ENCODE measurements around the gene IQSEC3. TPM values are rescaled to one million over a fixed set of nuclear protein-coding genes. Genes with fewer than 3 reads are reported as not detected.

Gene IQSEC3
- total and polyA plus RNA-seq, 11 donors, result 0.29 to 3.2 (median 1.5) TPM

DNA sequence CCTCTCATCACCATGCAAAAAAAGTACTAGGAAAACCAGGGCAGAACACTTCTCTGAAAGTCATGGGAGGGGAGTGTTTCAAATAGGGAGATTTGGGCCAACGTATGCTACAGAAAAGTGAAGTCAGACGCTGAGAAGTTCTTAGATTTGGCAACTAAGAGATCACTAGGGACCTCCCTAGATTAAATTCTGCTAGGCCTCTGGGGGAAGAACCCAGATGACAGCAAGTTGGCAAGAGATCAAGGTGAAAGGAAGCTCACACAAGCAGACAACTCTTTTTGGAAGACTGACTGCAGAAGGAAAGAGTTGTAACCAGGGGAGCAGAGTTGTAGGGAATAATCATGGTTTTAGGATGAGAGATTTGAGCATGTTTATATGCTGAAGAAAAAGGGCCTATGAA lies 20.7 kb downstream of the IQSEC3 start:
- no peak for ATAC-seq
- WGBS, 4 donors, result 33 to 45% (median 35%) methylated on average over 2 of the region's 2 CpGs
- DNase-seq, result no peak
- TF ChIP-seq POLR2A (IDR thresholded peaks at IDR 0.05), result no peak
- TF ChIP-seq, protein P1, sequence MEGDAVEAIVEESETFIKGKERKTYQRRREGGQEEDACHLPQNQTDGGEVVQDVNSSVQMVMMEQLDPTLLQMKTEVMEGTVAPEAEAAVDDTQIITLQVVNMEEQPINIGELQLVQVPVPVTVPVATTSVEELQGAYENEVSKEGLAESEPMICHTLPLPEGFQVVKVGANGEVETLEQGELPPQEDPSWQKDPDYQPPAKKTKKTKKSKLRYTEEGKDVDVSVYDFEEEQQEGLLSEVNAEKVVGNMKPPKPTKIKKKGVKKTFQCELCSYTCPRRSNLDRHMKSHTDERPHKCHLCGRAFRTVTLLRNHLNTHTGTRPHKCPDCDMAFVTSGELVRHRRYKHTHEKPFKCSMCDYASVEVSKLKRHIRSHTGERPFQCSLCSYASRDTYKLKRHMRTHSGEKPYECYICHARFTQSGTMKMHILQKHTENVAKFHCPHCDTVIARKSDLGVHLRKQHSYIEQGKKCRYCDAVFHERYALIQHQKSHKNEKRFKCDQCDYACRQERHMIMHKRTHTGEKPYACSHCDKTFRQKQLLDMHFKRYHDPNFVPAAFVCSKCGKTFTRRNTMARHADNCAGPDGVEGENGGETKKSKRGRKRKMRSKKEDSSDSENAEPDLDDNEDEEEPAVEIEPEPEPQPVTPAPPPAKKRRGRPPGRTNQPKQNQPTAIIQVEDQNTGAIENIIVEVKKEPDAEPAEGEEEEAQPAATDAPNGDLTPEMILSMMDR (IDR thresholded peaks at IDR 0.05), result no peak
- no peak overlapping the region for H3K27ac ChIP-seq
- H3K4me1 ChIP-seq, result no peaks in the 10 kb centered on the region
- intact Hi-C loops (cut with DNase I), result no loop called here
- peaks cover 0 to 7% (median 0%) of the 10 kb centered on the region in 9 donors for H3K27me3 ChIP-seq
- H3K4me3 ChIP-seq, result no peak overlapping the region
- H3K36me3 ChIP-seq, result no peaks in the 10 kb centered on the region
- H3K9me3 ChIP-seq, result peaks cover 0 to 18% (median 7%) of the 10 kb centered on the region in 12 donors

DNA sequence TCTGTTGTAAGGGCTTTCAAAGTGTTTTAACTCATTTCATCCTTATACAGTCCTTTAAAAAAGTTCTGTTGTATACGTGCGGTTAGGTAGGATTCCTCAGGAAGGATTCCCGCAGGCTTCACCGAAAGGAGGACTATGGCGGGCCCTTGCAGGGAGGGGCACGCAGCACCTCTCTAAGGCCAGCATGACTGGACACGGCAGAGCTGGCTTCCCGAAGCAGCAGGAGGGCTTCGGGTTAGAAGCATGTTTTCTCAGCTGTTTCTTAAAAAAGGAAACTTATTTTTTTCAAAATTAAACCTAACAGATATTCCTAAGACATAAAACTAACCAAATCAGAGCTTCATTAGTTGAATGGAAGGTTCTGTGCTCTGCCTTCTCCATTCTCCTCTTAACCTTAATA lies 21.3 kb downstream of the IQSEC3 start:
- intact Hi-C loops (cut with DNase I), result no loop called here
- TF ChIP-seq POLR2A (IDR thresholded peaks at IDR 0.05), result no peak
- TF ChIP-seq, protein P1 (IDR thresholded peaks at IDR 0.05), result no peak
- Histone ChIP-seq H3K4me3 (no peak overlapping the region), H3K27ac (no peak overlapping the region), H3K36me3 (no peaks in the 10 kb centered on the region), H3K4me1 (no peaks in the 10 kb centered on the region), H3K27me3 (peaks cover 0 to 7% (median 0%) of the 10 kb centered on the region in 9 donors), H3K9me3 (peaks cover 0 to 18% (median 7%) of the 10 kb centered on the region in 12 donors)
- ATAC-seq (no peak), DNase-seq (no peak)
- WGBS, 4 donors, result 75 to 83% (median 79%) methylated on average over 9 of the region's 9 CpGs

DNA sequence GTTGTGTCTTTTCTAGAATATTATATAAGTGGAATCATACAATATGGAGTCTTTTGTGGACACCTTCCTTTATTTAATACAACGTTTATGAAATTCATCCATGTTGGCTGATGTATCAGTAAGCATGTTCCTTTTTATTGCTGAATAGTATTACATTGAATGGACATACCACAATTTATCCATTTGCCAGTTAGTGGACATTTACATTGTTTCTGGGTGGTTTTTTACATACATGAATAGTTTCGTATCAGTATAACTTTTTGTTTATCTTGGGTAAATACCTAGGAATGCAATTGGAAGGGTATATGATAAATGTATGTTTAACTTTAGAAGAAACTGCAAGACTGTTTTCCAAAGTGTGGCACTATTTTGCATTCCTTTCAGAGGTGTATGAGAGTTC lies 23.1 kb downstream of the IQSEC3 start:
- no peak for ATAC-seq
- Histone ChIP-seq H3K36me3 (no peaks in the 10 kb centered on the region), H3K4me3 (no peak overlapping the region), H3K4me1 (no peaks in the 10 kb centered on the region), H3K27ac (no peak overlapping the region), H3K9me3 (peaks cover 0 to 18% (median 7%) of the 10 kb centered on the region in 12 donors), H3K27me3 (peaks cover 0 to 2% (median 0%) of the 10 kb centered on the region in 9 donors)
- intact Hi-C loops (cut with DNase I), result no loop called here
- no peak for DNase-seq
- 74 to 84% (median 80%) methylated on average over 2 of the region's 2 CpGs for WGBS, 4 donors
- TF ChIP-seq POLR2A (IDR thresholded peaks at IDR 0.05), result no peak
- TF ChIP-seq, protein P1 (IDR thresholded peaks at IDR 0.05), result no peak

DNA sequence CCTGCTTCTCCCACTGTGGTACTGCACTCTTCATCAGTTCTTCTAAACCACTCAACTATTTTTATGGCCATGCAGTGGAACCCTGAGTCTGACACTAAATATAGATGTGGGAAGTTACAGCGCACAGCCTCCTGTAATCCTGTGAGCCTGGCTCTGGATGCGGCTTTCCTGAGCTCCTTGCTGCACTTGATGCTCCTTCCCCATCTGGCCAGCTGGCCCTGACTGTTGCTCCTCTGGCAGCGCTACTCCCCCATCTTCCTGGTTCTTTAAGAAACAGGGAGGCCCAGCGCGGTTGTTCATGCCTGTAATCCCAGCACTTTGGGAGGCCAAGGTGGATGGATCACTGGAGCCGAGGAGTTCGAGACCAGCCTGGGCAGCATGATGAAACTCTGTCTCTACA lies 24.6 kb downstream of the IQSEC3 start:
- Histone ChIP-seq H3K27me3 (no peaks in the 10 kb centered on the region), H3K4me3 (no peak overlapping the region), H3K27ac (no peak overlapping the region), H3K4me1 (no peaks in the 10 kb centered on the region), H3K36me3 (no peaks in the 10 kb centered on the region), H3K9me3 (peaks cover 0 to 18% (median 7%) of the 10 kb centered on the region in 12 donors)
- no peak for ATAC-seq
- WGBS, 4 donors, result 68 to 87% (median 72%) methylated on average over 7 of the region's 7 CpGs
- TF ChIP-seq POLR2A (IDR thresholded peaks at IDR 0.05), result no peak
- TF ChIP-seq, protein P1 (IDR thresholded peaks at IDR 0.05), result no peak
- DNase-seq, result no peak
- intact Hi-C loops (cut with DNase I), result no loop called here

All from heart left ventricle (tissue), 16 donors.